Endothelial cell of umbilical vein (primary cell): ENCODE results near the gene CRB1. TPM values are rescaled to one million over a fixed set of nuclear protein-coding genes. Genes with fewer than 3 reads are reported as not detected.

Source experiments
- BruUV-seq: library from RNA; stranded (reverse); fragments of 400-500 nt; replicated peaks from 2 replicates; lab custom pipeline; 2021; lab: Mats Ljungman, UMichigan
- CTCF ChIA-PET: fragments of 300-600, 350-600 bp; sonication (Branson Sonifier 250); formaldehyde crosslinking; loops from one replicate; lab custom pipeline; 2021; ENCODE audit warnings: antibody characterized with exemption, inconsistent platforms; lab: Charles Lee
- POLR2A ChIA-PET: fragments of 300-600, 350-600 bp; sonication (Branson Sonifier 250); formaldehyde crosslinking; loops from one replicate; lab custom pipeline; 2021; ENCODE audit warnings: antibody characterized with exemption, inconsistent platforms; lab: Charles Lee
- DNase-seq: peaks from one replicate; pipeline ENCODE4 v3.0.0-alpha.2; 2011; ENCODE audit warnings: low read depth, low spot score
- FAIRE-seq: peaks from 2 replicates; lab custom pipeline; 2011; peaks lifted over from hg19 to GRCh38; lab: Jason Lieb, UNC
- H2AFZ ChIP-seq: 2 replicates; pipeline ENCODE4 v1.6.0; 2012; ENCODE audit warnings: low read depth, low read length, control low read depth, inconsistent platforms
- H3K27ac ChIP-seq: 2 replicates; pipeline ENCODE4 v1.5.1; 2011; ENCODE audit warnings: low read depth, mild to moderate bottlenecking, control low read depth, low read length, moderate library complexity; ENCODE audit not compliant: insufficient read depth
- H3K27me3 ChIP-seq, 2 experiments: 2 replicates each; pipeline versions ENCODE4 v1.6.0 to v1.6.1; 2011; ENCODE audit warnings: low read length in 2 of 2, mixed read lengths in 1 of 2; ENCODE audit not compliant: control insufficient read depth in 2 of 2, insufficient read depth in 2 of 2
- H3K36me3 ChIP-seq, 2 experiments: 2 replicates in 1 of 2; 3 replicates in 1 of 2; pipeline ENCODE4 v1.5.1; 2011; ENCODE audit warnings: low read length in 2 of 2, mild to moderate bottlenecking in 1 of 2, moderate library complexity in 1 of 2; ENCODE audit not compliant: control insufficient read depth in 2 of 2, insufficient read depth in 2 of 2; ENCODE audit errors: extremely low read depth in 1 of 2
- H3K4me1 ChIP-seq: 3 replicates; pipeline ENCODE4 v1.5.1; 2011; ENCODE audit warnings: mild to moderate bottlenecking, low read length; ENCODE audit not compliant: control insufficient read depth, insufficient read depth; ENCODE audit errors: extremely low read depth
- H3K4me2 ChIP-seq: 2 replicates; pipeline ENCODE4 v1.6.1; 2011; ENCODE audit warnings: low read length, control low read depth, mixed read lengths; ENCODE audit not compliant: insufficient read depth
- H3K4me3 ChIP-seq, 3 experiments: fragments of 200-600 bp in 1 of 3; sonication (generic), shearing (Covaris generic) in 1 of 3; replicated peaks in 1 of 3; 2 replicates each; pipeline ENCODE4 v1.5.1; 2011 to 2016; ENCODE audit warnings: control low read depth in 3 of 3, low read length in 3 of 3, mild to moderate bottlenecking in 2 of 3, inconsistent platforms in 1 of 3, low read depth in 1 of 3, moderate library complexity in 1 of 3; ENCODE audit not compliant: insufficient read depth in 1 of 3
- H3K79me2 ChIP-seq: 2 replicates; pipeline ENCODE4 v1.6.0; 2012; ENCODE audit warnings: low read length, inconsistent platforms; ENCODE audit not compliant: control insufficient read depth, insufficient read depth
- H3K9ac ChIP-seq: replicated peaks from 2 replicates; pipeline ENCODE3; 2011; ENCODE audit warnings: low read length, control low read depth; ENCODE audit not compliant: insufficient read depth; ENCODE audit errors: extremely low read depth
- H3K9me1 ChIP-seq: replicated peaks from 3 replicates; pipeline ENCODE4 v1.6.0; 2011; ENCODE audit warnings: mild to moderate bottlenecking, low read length; ENCODE audit not compliant: control insufficient read depth, insufficient read depth; ENCODE audit errors: extremely low read depth
- H3K9me3 ChIP-seq: replicated peaks from 2 replicates; pipeline ENCODE4 v1.5.1; 2012; ENCODE audit warnings: low read length, inconsistent platforms; ENCODE audit not compliant: control insufficient read depth, insufficient read depth
- H4K20me1 ChIP-seq: replicated peaks from 2 replicates; pipeline ENCODE3; 2011; ENCODE audit warnings: mild to moderate bottlenecking, low read length; ENCODE audit not compliant: control insufficient read depth, insufficient read depth; ENCODE audit errors: extremely low read depth
- CTCF ChIP-seq, 2 donors: IDR thresholded peaks; 1 replicate in 1 of 2; 2 replicates in 1 of 2; pipeline ENCODE4 v1.5.1; 2011; ENCODE audit warnings: low read length in 2 of 2, mild to moderate bottlenecking in 2 of 2, moderate library complexity in 2 of 2, control low read depth in 1 of 2, inconsistent platforms in 1 of 2, low read depth in 1 of 2; ENCODE audit not compliant: insufficient read depth in 1 of 2; ENCODE audit errors: extremely low read depth in 1 of 2
- EZH2 ChIP-seq: IDR thresholded peaks from 2 replicates; pipeline ENCODE4 v1.6.1; 2012; ENCODE audit warnings: borderline replicate concordance, low read depth, mild to moderate bottlenecking, moderate library complexity, low read length, inconsistent platforms; ENCODE audit not compliant: severe bottlenecking
- dilution Hi-C: fragments of 300-500 bp; cut with MboI; formaldehyde crosslinking; loops from one replicate; pipeline ENCODE4 v1.15.0; 2019; ENCODE audit warnings: low sequenced_read_pairs; ENCODE audit not compliant: extremely low pct_ligation_motif_present
- intact Hi-C: fragments of 100-400 bp; cut with micrococcal nuclease; formaldehyde crosslinking; loops from one replicate; pipeline ENCODE4 v1.10.0; 2022
- polyA plus RNA-seq, 4 experiments: library from polyadenylated mRNA; depleted of rRNA in 3 of 4; stranded (reverse) in 3 of 4; unstranded in 1 of 4; fragments of >200 nt; gene quantifications; 2 replicates each; pipeline versions ENCODE4 v1.2.1 to v1.2.3, GENCODE V29; 2011 to 2012; ENCODE audit warnings: missing spikeins in 1 of 4
- small RNA-seq: library from RNA; depleted of rRNA; stranded (forward); fragments of <200 nt; gene quantifications from one replicate; pipeline ENCODE3, GENCODE V24; 2012; ENCODE audit warnings: low replicate concordance, low read depth; ENCODE audit not compliant: insufficient read depth, insufficient read length
- total RNA-seq: library from RNA; stranded (reverse); gene quantifications from 2 replicates; pipeline ENCODE4 v1.2.3, GENCODE V29; 2021

CRB1 gene
- total and polyA plus RNA-seq, 2 donors (not counting 3 experiments of a cell fraction or from before 2014, with no cell fraction given), result not detected

GRCh38 chr1:197526736-197527371, 258.8 kb downstream of the CRB1 start:
- no peaks in the 10 kb centered on the region for H3K79me2 ChIP-seq
- no peak overlapping the region for H3K9ac ChIP-seq
- dilution Hi-C loops, result no loop called here
- DNase-seq (peak; percentile 31), FAIRE-seq (no peak)
- no peaks in the 10 kb centered on the region for H3K36me3 ChIP-seq
- H3K9me1 ChIP-seq, result no peaks in the 10 kb centered on the region
- no peak overlapping the region for H3K27ac ChIP-seq
- no peaks in the 10 kb centered on the region for H4K20me1 ChIP-seq
- no peak overlapping the region for H3K4me2 ChIP-seq
- no peak overlapping the region for H2AFZ ChIP-seq
- CTCF ChIA-PET, result interaction anchor here (0.6 to 2.3 kb wide), 36 partner anchors 9 to 1230 kb away, joined by 3 to 40 read pairs (median 4); partner anchors contain the start of genes C1orf53 and LHX9
- TF ChIP-seq EZH2 (no peak), CTCF (IDR thresholded peaks at IDR 0.05; ENCODE audit: extremely low read depth in 1 of 2, insufficient read depth in 1 of 2, low read depth in 1 of 2, low read length in 2 of 2) (peak; percentile 16 to 18)
- H3K27me3 ChIP-seq, result no peaks in the 10 kb centered on the region
- intact Hi-C loops, result loop anchor here (1.0 to 5.0 kb wide), 4 partner anchors 342 to 938 kb away; partner anchors contain the start of gene NEK7
- no TSS peak for BruUV-seq
- no peak overlapping the region for H3K4me3 ChIP-seq
- POLR2A ChIA-PET, result no interaction called here
- no peaks in the 10 kb centered on the region for H3K4me1 ChIP-seq
- no peaks in the 10 kb centered on the region for H3K9me3 ChIP-seq

Small RNA genes lying within 50 kb of the gene (small RNA-seq; reads per million reads assigned to genes)
- not detected for gene MRPS21P3

Other genes with a start within 250 kb of the CRB1 start
- gene F13B, start 201.0 kb upstream of the CRB1 start, total RNA-seq, result not detected in 2 replicates
- gene F13B, start 201.0 kb upstream of the CRB1 start, polyA plus RNA-seq, result not detected in 2 replicates
- 44.6 and 55.1 TPM in 2 replicates for gene ASPM, start 121.6 kb upstream of the CRB1 start, total RNA-seq
- 3.2 and 5.3 TPM in 2 replicates for gene ASPM, start 121.6 kb upstream of the CRB1 start, polyA plus RNA-seq
- gene ZBTB41, start 67.0 kb upstream of the CRB1 start, total RNA-seq, result 4.6 and 5.4 TPM in 2 replicates
- gene ZBTB41, start 67.0 kb upstream of the CRB1 start, polyA plus RNA-seq, result 1.0 and 1.1 TPM in 2 replicates